Superior temporal gyrus (tissue), 1 donor: Measurements from ENCODE around the gene RSBN1L.
A peak's percentile ranks its signal among the peaks of the same experiment; 100 is the strongest.

ENCODE experiments used
- DNase-seq: peaks from one replicate; pipeline ENCODE4 v3.0.0-alpha.2; 2016; ENCODE audit errors: extremely low spot score

The RSBN1L gene

GRCh38 chr7:77806425-77806824 is 110.2 kb downstream of the RSBN1L start:
- DNase-seq: no peak

- no peak for DNase-seq
Observed at GRCh38 chr7:77808517-77808916, 112.3 kb downstream of the RSBN1L start.

GRCh38 chr7:77811516-77812289 is 115.4 kb downstream of the RSBN1L start:
- no peak for DNase-seq

DNA sequence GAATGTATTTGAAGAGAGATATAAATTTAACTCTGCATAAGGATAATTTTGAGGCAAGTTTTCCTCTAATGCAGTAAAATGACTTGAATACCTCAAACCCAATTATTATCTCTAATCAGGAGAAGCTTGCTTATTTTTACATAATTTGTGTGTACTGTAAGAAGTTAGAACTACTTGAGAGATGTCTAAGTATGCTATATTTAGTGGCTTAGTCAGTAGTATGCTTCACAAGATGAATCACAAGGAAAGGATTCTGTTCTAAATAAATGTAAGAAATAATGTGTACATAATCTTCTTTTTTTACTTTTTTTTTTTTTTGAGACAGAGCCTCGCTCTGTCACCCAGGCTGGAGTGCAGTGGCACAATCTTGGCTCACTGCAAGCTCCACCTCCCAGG is 116.0 kb downstream of the RSBN1L start:
- DNase-seq: peak; percentile 56

DNA sequence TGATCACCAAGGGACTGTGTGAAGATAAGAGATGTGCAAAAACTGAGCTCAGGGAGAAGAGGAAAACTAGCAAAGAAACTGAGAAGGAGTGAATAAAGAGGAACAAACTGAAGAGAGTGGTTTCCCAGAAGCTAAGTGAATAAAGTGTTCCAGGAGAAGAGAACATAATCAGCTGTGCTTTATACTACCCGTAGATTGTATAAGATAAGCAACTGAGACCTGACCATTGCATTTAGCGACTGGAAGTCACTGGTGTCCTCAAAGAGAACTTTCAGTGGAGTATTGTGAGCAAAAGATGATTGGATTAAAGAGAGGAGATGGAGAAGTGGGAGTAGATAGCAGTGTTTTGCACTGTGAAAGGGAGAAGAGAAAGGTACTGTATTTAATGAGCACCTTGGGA is 116.9 kb downstream of the RSBN1L start:
- DNase-seq: no peak

DNA sequence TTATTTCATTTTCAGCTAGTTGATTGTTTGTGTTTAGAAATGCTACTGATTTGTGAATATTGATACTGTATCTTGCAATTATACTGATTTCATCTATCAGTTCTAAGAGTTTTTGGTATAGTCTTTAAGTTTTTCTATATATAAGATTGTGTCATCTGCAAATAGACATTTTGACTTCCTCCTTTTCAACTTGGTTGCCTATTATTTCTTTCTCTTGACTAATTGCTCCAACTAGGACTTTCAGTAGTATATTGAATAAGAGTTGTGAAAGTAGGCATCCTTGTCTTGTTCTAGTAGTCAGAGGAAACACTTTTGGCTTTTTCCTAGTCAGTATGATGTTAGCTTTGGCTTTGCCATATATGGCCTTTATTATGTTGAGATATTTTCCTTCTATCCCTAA is 122.8 kb downstream of the RSBN1L start:
- DNase-seq: no peak

DNA sequence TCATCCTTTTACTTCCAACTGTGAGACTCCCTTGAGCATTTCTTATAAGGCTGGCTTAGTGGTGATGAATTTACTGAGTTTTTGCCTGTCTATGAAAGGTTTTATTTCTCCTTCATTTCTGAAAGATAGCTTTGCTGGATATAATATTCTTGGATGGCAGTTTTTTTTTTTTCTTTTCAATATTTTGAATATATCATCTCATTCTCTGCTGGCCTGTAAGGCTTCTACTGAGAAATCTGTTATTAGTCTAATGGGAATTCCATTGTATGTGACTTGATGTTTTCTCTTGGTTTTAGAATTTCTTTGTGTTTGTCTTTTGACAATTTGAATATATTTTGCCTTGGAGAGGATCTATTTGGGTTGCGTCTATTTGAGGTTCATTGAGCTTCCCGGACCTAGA is 124.7 kb downstream of the RSBN1L start:
- DNase-seq: no peak

DNA sequence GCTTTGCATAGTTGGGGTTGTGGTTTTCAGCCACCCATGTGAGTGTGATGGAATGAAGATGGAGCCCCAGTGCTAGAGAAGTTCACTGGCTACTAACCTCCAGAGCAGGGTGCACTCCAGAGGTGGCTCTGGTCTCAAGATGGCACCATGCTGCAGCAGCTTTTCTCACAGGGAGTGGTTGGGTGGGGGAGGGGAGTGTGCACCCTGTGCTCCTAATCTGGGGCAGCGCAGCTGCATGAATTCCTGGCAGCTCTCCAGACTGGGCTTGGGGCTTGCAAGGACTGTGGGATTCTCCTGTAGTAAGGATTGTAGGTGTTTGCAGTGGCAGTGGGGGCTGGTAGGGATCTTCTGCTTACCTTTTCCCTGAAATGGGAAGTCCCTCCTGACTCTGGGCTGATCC is 126.0 kb downstream of the RSBN1L start:
- DNase-seq: no peak

- DNase-seq: no peak
Observed at GRCh38 chr7:77823787-77824186, 127.5 kb downstream of the RSBN1L start.

GRCh38 chr7:77824636-77825035 is 128.4 kb downstream of the RSBN1L start:
- DNase-seq: no peak

DNA sequence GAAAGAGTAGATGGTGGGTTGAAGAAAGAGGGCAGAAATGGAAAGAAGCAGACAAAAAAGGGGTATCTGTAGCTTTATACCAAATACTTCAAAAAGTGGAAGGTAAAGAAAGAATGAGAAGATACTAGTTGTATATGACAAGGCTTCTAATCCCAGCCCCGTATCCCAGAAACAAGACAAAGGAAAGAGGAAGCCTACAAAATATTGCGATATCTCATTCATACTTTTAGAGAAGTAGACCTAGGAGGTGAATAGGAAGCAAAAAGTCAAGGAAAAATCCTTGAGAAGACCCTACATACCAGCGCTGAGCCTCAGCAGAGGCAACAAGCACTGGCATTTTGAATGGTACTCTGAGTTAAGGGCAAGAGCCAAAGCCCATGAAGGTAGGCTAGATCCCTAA is 128.9 kb downstream of the RSBN1L start:
- DNase-seq: no peak

DNA sequence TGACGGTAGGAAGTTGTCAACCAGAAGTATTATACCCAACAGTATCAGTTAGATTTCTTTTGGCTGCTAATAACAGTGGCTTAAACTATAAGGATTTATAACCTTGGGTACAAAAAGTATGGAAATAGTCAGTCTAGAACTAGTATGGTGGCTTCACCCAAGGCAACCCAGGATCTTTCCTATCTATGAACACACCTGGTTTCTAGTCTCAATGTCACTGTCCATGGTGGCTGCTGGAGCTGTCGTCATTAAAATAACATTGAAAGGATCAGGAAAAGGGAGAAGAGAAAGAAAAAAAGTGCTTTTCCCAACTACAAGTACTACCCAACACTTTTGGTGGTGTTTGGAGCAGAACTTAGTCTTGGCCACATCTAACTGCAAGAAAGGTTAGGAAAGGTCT is 130.0 kb downstream of the RSBN1L start:
- no peak for DNase-seq

DNA sequence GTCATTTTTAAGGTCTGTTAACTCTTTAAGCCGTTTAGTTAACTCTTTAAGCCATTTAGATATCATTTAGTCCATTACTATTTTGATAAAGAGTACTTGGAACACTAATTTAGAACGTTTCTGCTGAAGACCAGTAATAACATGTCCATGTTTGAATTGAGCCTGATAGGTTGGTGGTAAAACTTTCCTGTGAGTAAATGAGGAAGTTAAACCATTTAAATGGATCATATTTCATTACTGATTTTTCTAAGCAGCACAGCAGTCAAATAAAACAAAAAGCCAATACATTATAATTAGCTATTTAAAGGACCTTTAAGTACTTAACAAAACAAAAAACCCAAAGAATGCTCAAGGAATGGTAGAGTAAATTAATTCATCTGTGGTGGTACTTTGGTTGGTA is 131.7 kb downstream of the RSBN1L start:
- no peak for DNase-seq

DNA sequence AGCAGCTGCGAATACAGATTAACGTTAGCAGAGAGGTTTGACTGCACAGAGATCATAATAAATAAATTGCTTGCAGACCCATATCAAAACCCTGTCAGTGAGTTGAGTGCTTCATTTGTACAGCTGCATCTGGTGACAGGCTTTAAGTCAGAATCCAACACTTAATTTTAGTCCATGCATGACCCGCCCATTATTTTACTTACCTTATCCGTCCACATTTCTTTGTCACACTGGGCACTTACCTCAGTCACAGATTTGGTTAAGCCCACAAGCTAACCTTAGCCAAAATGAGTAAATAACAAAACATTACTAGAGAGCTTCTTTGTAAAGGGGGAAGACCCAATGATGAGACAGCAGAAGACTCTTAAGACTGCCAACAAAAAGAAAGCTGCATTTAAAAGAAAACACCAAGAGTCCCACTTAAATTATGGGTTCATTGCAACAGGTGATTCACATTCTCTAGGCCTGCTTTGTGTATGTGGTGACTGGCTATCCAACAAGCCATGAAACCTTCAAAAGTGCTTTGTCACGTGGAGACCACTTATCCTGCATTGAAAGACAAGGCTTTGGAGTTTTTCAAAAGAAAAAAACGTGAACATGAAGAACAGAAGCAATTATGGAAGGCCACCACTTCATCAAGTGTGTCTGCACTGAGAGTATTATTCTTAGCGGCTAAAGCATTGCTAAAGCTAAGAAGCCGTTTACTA is 134.5 kb downstream of the RSBN1L start:
- DNase-seq: no peak

- no peak for DNase-seq
Observed at GRCh38 chr7:77831481-77831880, 135.2 kb downstream of the RSBN1L start.

- no peak for DNase-seq
Observed at GRCh38 chr7:77831953-77832352, 135.7 kb downstream of the RSBN1L start.
